GM12874 (cell line): ENCODE data around the gene CACNA1I.

Experiments
- TF ChIP-seq, protein P1 (sequence below): IDR thresholded peaks from 2 replicates; pipeline ENCODE4 v1.5.1; 2011; ENCODE audit warnings: low read depth, mild to moderate bottlenecking, control low read depth, low read length, moderate library complexity; ENCODE audit not compliant: insufficient read depth

Gene CACNA1I

DNA sequence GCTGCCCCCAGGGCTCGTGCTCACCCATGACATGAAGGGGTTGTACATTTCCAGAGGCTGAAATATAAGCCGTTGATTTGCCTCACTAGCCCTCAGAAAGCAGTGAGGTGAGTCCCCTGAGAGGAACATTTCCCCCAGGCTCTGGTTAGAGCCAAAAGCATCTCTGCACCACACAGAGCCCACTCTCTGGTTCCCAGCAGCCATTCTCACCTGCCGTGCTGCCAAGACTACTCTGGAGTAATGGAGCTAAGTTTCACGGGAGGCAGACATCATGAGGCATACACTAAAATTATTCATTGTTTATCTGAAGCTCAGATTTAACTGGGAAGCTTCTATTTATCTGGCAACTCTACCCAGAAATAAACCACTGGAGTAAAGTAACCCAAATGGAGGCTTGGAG is 40.8 kb downstream of the CACNA1I start:
- TF ChIP-seq, protein P1, sequence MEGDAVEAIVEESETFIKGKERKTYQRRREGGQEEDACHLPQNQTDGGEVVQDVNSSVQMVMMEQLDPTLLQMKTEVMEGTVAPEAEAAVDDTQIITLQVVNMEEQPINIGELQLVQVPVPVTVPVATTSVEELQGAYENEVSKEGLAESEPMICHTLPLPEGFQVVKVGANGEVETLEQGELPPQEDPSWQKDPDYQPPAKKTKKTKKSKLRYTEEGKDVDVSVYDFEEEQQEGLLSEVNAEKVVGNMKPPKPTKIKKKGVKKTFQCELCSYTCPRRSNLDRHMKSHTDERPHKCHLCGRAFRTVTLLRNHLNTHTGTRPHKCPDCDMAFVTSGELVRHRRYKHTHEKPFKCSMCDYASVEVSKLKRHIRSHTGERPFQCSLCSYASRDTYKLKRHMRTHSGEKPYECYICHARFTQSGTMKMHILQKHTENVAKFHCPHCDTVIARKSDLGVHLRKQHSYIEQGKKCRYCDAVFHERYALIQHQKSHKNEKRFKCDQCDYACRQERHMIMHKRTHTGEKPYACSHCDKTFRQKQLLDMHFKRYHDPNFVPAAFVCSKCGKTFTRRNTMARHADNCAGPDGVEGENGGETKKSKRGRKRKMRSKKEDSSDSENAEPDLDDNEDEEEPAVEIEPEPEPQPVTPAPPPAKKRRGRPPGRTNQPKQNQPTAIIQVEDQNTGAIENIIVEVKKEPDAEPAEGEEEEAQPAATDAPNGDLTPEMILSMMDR = no peak

DNA sequence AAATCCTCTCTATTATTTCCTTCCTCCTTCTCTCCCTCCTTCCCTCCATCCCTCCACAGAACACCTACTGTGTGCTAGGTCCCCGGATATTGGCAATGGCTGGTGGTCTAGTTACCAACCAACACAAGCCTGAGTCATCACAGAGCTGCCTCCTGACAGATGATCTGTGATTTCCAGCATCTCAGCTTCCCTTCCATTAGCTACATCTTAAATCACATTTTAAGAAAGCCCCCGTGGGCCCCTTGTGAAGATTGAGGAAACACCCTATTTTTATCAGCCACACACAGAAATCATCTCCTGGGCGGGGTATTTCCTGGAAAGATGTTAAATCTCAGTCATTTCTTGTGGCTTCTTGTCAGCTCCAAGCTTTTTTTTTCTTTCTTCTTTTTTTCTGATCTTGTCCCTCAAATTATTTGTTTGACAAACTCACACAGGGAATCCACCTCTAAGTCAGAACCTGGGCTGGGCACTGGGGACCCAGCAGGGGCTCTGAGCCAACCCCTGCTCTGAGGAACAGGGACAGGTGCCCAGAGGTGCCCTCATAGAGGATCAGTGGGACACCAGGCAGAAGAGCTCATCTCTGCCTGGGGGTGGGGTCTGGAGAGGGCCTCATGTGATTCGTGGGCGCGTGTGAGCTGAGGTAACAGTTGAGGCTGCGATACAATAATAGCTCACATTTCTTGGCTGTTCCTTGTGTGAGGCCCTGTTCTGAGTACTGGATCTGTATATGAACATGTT is 42.4 kb downstream of the CACNA1I start:
- TF ChIP-seq, protein P1 = no peak

DNA sequence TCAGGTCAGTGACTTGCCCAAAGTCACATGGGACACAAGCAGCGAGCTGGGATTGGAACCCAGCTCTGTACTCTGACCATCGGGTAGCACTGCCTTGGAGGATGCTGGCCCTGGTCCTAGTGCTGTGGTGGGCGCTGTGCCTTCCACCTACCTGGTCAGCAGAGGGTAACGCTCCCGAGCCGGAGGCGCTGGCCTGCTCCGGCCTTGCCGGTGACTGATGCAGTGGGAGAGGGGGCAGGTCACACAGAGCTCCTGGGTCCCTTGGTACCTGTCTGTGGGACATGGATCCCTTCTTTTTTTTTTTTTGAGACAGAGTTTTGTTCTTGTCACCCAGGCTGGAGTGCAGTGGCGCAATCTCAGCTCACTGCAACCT is 43.0 kb downstream of the CACNA1I start:
- TF ChIP-seq, protein P1 = no peak

DNA sequence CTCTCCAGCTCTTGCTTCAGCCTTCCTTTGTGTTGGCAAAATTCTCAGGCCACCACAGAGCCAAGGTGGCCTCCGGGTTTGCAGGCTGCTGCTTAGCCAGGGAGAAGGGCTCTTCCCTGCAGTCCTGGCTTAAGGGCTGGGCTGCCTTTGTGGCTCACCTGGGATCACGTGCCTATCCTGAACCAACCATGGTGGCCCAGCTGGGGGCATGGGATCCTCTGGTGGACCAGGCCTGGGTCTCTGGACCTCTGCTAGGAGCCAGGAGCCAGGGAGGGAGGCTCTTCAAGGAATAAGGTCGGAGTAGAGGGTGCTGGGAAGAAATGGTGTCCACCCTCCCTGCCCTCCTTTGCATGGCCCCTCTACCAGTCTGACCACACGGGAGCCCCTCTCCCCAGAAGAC is 43.9 kb downstream of the CACNA1I start:
- TF ChIP-seq, protein P1 = no peak

DNA sequence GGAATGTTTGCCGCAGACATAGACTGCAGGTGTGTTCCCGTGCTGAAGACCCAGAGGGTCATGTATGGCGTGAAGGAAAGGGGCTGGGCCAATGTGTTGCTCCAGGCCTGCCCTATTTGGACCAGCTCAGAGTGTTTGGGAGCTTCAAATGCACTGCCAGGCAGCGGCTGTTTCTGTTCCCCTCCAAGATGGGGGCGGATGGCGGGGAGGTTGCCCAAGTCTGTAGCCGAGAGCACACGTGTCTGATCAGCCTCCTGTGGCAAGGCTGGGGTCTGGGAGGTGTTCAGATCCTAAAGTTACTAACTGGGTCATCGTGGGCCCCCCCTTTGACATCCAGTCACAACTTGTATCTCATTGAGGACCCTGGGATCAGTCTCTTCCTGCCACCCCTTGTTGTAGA is 45.5 kb downstream of the CACNA1I start:
- TF ChIP-seq, protein P1 = no peak

DNA sequence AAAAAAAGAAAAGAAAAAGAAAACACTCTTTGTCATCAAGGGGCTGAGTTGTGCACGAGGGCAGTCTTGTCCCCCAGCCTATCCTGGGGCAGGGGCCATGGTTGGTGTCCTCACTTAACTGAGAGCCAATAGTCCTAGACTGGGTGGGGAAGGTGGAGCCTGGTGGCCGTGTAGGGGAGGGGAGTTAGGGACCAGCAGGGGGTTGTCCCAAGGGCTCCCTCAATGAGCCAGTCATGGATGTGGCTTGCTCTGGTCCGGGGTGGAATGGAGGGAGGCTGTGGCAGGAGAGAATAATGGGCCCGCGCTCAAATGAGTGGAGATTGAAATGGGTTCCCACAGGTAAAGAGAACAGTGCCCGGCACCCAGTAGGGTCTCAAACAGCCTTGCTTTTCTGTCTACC is 46.2 kb downstream of the CACNA1I start:
- TF ChIP-seq, protein P1 = no peak

DNA sequence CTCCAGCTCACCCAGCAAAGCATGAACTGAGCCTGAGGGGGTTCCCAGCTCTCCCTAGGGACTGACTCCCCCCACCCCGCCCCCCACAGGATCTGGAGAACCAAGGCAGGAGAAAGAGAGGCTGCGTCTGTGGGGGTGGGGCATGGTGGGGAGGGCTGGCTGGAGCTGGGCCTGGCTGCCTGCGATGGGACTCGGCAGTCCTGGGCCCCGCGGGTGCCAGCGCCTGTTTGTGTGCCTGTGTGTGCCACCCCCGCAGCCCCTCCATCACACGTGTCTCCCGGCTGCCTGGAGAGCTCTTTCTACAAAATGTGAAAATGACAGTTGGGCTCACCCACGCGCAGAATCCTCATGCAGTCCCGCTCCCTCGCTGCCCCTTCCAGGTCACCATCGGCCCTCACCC is 46.8 kb downstream of the CACNA1I start:
- TF ChIP-seq, protein P1 = no peak
